SU-DHL-6 (cell line): ENCODE results near the gene ABCG8.
"Not testable (repeated sequence)": the region's sequence is repeated elsewhere in the genome, so short reads cannot be mapped to it uniquely, and the experiment has no call there.

Experiments used
- H2AFZ ChIP-seq: fragments of 200-600 bp; sonication (generic); 2 replicates; pipeline ENCODE4 v1.6.1; 2014; ENCODE audit warnings: low read depth, mild to moderate bottlenecking, moderate library complexity, mixed read lengths, antibody characterized with exemption, low read length; ENCODE audit not compliant: severe bottlenecking
- H3F3A ChIP-seq: fragments of 200-600 bp; shearing (Covaris generic); 2 replicates; pipeline ENCODE4 v1.6.0; 2016; ENCODE audit warnings: antibody characterized with exemption, mild to moderate bottlenecking; ENCODE audit not compliant: insufficient read depth
- H3K27ac ChIP-seq: fragments of 200-600 bp; sonication (generic); 2 replicates; pipeline ENCODE4 v1.5.1; 2016; ENCODE audit warnings: low read depth, mild to moderate bottlenecking, low read length, moderate library complexity, mixed read lengths
- H3K27me3 ChIP-seq: fragments of 200-600 bp; sonication (generic), shearing (Covaris generic); 2 replicates; pipeline ENCODE4 v1.6.0; 2014; ENCODE audit warnings: mild to moderate bottlenecking, low read length
- H3K36me3 ChIP-seq: fragments of 200-600 bp; sonication (generic); 2 replicates; pipeline ENCODE4 v1.6.1; 2014; ENCODE audit warnings: mild to moderate bottlenecking, low read length, mixed read lengths
- H3K4me2 ChIP-seq: fragments of 300-600, 200-600 bp; shearing (Covaris generic), sonication (generic); 2 replicates; pipeline ENCODE4 v1.6.0; 2014; ENCODE audit warnings: low read length, low read depth, mild to moderate bottlenecking; ENCODE audit not compliant: poor library complexity, severe bottlenecking
- H3K4me3 ChIP-seq: fragments of 200-600 bp; sonication (generic); 2 replicates; pipeline ENCODE4 v1.5.1; 2014; ENCODE audit warnings: antibody characterized with exemption, low read length, mild to moderate bottlenecking, mixed read lengths; ENCODE audit not compliant: insufficient read depth, poor library complexity, severe bottlenecking
- H3K79me2 ChIP-seq: fragments of 200-600 bp; sonication (generic); 2 replicates; pipeline ENCODE4 v1.6.1; 2014; ENCODE audit warnings: mild to moderate bottlenecking, low read length, moderate library complexity; ENCODE audit not compliant: insufficient read depth
- H3K9ac ChIP-seq: fragments of 200-600 bp; sonication (generic); 2 replicates; pipeline ENCODE4 v1.7.0; 2014; ENCODE audit warnings: mild to moderate bottlenecking, low read length
- H3K9me2 ChIP-seq: fragments of 200-600 bp; sonication (generic); replicated peaks from 2 replicates; pipeline ENCODE4 v1.6.1; 2014; ENCODE audit warnings: low read length; ENCODE audit not compliant: insufficient read depth
- H3K9me3 ChIP-seq: fragments of 200-600 bp; sonication (generic); 2 replicates; pipeline ENCODE4 v1.6.1; 2014; ENCODE audit warnings: low read length, mixed read lengths; ENCODE audit not compliant: insufficient read depth
- H4K20me1 ChIP-seq: fragments of 200-600 bp; sonication (generic); 2 replicates; pipeline ENCODE4 v1.6.1; 2014; ENCODE audit warnings: low read depth, mild to moderate bottlenecking, antibody characterized with exemption, low read length, moderate library complexity, mixed read lengths
- CTCF ChIP-seq: fragments of 200-600 bp; sonication (generic); IDR thresholded peaks from one replicate; pipeline ENCODE4 v1.5.1; 2017; ENCODE audit warnings: antibody characterized with exemption, mild to moderate bottlenecking, low read length, moderate library complexity; ENCODE audit not compliant: insufficient read depth, poor library complexity, severe bottlenecking
- EZH2phosphoT487 ChIP-seq: fragments of 200-600 bp; sonication (generic), shearing (Covaris generic); conservative IDR thresholded peaks from 2 replicates; pipeline ENCODE4 v1.6.1; 2018; ENCODE audit warnings: mild to moderate bottlenecking, antibody characterized with exemption, low read length, moderate library complexity, mixed read lengths

ABCG8 gene

GRCh38 chr2:43906448-43907109 is 67.8 kb downstream of the ABCG8 start:
- Histone ChIP-seq H3K9ac (no peak overlapping the region), H3K4me3 (no peak overlapping the region), H3K9me2 (no peaks in the 10 kb centered on the region), H2AFZ (no peak overlapping the region), H3K27ac (no peak overlapping the region), H4K20me1 (no peaks in the 10 kb centered on the region), H3K36me3 (peaks cover 21% of the 10 kb centered on the region; the same call in 1 of the 2 replicates), H3F3A (peaks cover 10% of the 10 kb centered on the region; the same call in 1 of the 2 replicates), H3K9me3 (no peaks in the 10 kb centered on the region), H3K4me2 (no peak overlapping the region), H3K27me3 (no peaks in the 10 kb centered on the region), H3K79me2 (no peaks in the 10 kb centered on the region)
- TF ChIP-seq EZH2phosphoT487 (no peak), CTCF (no peak)

GRCh38 chr2:43911136-43911790 is 72.5 kb downstream of the ABCG8 start:
- Histone ChIP-seq H3K36me3 (peaks cover 30% of the 10 kb centered on the region), H3F3A (peaks cover 18% of the 10 kb centered on the region; the same call in 1 of the 2 replicates)
- H3K4me3 ChIP-seq, H3K27ac ChIP-seq, H3K27me3 ChIP-seq, H4K20me1 ChIP-seq, H3K79me2 ChIP-seq, H3K9ac ChIP-seq, H2AFZ ChIP-seq, H3K4me2 ChIP-seq, H3K9me2 ChIP-seq, H3K9me3 ChIP-seq: not testable (repeated sequence)

GRCh38 chr2:43924463-43924862 is 85.7 kb downstream of the ABCG8 start:
- no peak overlapping the region for H3K9ac ChIP-seq
- no peaks in the 10 kb centered on the region for H3K9me2 ChIP-seq
- no peaks in the 10 kb centered on the region for H3K79me2 ChIP-seq
- no peaks in the 10 kb centered on the region for H3K27me3 ChIP-seq
- H3K36me3 ChIP-seq = peaks cover 28% of the 10 kb centered on the region
- peaks cover 12% of the 10 kb centered on the region; the same call in 1 of the 2 replicates for H3F3A ChIP-seq
- TF ChIP-seq EZH2phosphoT487 (no peak), CTCF (no peak)
- H3K9me3 ChIP-seq = no peaks in the 10 kb centered on the region
- no peaks in the 10 kb centered on the region; the same call in 1 of the 2 replicates for H4K20me1 ChIP-seq
- H3K4me3 ChIP-seq = no peak overlapping the region
- no peak overlapping the region for H3K27ac ChIP-seq
- H3K4me2 ChIP-seq = no peak overlapping the region
- H2AFZ ChIP-seq = no peak overlapping the region

- Histone ChIP-seq H2AFZ (no peak overlapping the region), H3K9me2 (no peaks in the 10 kb centered on the region), H3K4me2 (no peak overlapping the region), H3F3A (peaks cover 12% of the 10 kb centered on the region; the same call in 1 of the 2 replicates), H3K36me3 (peaks cover 29% of the 10 kb centered on the region), H3K27me3 (no peaks in the 10 kb centered on the region), H3K9ac (no peak overlapping the region), H3K79me2 (no peaks in the 10 kb centered on the region), H3K4me3 (no peak overlapping the region), H3K27ac (no peak overlapping the region), H3K9me3 (no peaks in the 10 kb centered on the region), H4K20me1 (no peaks in the 10 kb centered on the region; the same call in 1 of the 2 replicates)
- no peak for TF ChIP-seq EZH2phosphoT487
- TF ChIP-seq CTCF = no peak
Measured at GRCh38 chr2:43925431-43925830, 86.7 kb downstream of the ABCG8 start.
